AG08396 (cell line): Measurements from ENCODE around the gene TIGD4.

ENCODE experiments used
- DNase-seq: peaks from one replicate; pipeline ENCODE4 v3.0.0; 2012; ENCODE audit warnings: low spot score, mixed read lengths

Gene TIGD4

DNA sequence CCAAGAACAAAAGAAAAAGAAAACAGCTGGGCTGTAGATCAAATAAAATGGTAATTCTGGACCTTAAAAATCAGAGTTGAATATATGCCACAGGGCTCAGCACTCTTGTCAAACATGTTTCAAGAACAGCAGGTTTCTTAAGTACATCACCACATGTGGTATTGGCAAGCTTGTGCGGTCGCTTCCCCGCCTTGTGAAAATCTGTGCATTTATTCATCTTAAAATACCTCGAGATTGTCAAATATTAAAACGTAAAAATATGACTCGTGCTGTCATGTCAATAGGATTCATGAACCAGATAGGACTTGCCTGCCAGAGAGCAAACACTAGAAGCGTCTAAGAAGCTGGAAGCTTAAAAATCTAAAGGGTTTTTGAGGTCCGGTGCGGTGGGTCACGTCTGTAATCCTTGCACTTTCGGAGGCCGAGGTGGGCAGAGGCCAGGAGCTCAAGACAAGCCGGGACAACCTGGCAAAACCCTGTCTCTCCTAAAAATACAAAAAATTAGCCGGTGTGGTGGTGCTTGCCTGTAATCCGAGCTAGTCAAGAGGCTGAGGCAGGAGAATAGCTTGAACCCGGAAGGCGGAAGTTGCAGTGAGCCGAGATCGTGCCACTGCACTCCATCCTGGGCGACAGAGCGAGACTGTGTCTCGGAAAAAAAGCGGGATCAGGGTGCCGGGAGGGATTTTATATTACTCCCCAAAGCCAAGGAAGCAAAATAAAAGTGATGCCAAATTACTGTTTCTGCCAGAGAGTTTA is 59.6 kb downstream of the TIGD4 start:
- no peak for DNase-seq
